ENCODE data around the gene PTPRN2. TPM values are rescaled to one million over a fixed set of nuclear protein-coding genes. Genes with fewer than 3 reads are reported as not detected.

PTPRN2 gene
- total RNA-seq, 5 donors from 2014 or later (not counting 1 experiment from before 2014, with no cell fraction given): 0.60 to 1.7 (median 0.82) TPM

DNA sequence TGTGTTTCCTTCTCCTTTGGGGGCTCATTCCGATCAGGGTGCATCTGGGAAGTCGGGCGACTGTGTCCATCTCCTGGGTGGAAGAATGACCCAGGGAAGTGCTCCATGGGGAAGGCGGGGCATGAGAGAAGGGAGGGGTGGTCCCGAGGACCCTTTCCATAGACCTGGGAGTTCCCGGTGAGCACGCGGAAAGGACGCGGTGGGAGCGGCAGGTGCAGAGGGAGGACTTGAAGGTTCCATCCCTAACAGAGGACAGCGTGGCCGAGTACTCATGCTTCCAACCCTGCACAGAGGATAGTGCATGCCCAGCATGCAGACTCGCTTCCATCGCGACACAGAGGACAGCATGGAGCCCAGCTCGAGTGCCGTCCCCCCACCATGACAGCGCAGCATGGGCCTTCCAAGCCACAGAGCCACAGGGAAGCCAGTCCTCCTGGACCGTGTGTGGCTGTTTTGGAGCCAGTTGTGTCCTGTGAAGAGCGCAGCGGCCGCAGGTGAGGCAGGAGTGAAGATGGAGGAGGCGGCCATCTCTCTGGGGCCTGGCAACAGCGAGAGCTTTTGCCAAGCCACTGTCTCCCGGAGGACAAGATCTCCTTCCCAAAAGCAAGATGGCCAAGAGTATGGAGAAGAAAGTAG is 969.4 kb downstream of the PTPRN2 start:
- Mint-ChIP-seq H3K4me1 (peaks cover 29 to 37% (median 30%) of the 10 kb centered on the region in 3 donors), H3K27me3 (no peaks in the 10 kb centered on the region), H3K36me3 (no peaks in the 10 kb centered on the region), H3K27ac (no peak overlapping the region), H3K9me3 (no peaks in the 10 kb centered on the region), H3K4me3 (no peak overlapping the region)
- peaks cover 15 to 36% of the 10 kb centered on the region in 2 experiments for H3K4me1 ChIP-seq (ENCODE audit: control insufficient read depth in 1 of 2, extremely low read depth in 1 of 2, insufficient read depth in 2 of 2, low read length in 2 of 2)
- H3K9me3 ChIP-seq: no peaks in the 10 kb centered on the region
- DNase-seq (no peak), ATAC-seq (replicated peaks in 1 of 4) (no peak)
- H3K27me3 ChIP-seq (replicated peaks in 1 of 2; ENCODE audit: control insufficient read depth in 2 of 2, extremely low read depth in 1 of 2, insufficient read depth in 2 of 2, low read length in 1 of 2): peaks cover 0 to 15% of the 10 kb centered on the region in 2 experiments
- 95% methylated on average over 21 of the region's 26 CpGs for WGBS (ENCODE audit: insufficient coverage)
- H3K4me3 ChIP-seq (ENCODE audit: control insufficient read depth in 1 of 2, extremely low read depth in 1 of 2, low read length in 1 of 2): no peak overlapping the region
- ChIA-PET CTCF (no interaction called here), POLR2A (no interaction called here)
- H3K27ac ChIP-seq (ENCODE audit: low read length): no peak overlapping the region
- H3K36me3 ChIP-seq (ENCODE audit: control insufficient read depth in 2 of 2, extremely low read depth in 1 of 2, insufficient read depth in 1 of 2, low read length in 1 of 2): no peaks in the 10 kb centered on the region

DNA sequence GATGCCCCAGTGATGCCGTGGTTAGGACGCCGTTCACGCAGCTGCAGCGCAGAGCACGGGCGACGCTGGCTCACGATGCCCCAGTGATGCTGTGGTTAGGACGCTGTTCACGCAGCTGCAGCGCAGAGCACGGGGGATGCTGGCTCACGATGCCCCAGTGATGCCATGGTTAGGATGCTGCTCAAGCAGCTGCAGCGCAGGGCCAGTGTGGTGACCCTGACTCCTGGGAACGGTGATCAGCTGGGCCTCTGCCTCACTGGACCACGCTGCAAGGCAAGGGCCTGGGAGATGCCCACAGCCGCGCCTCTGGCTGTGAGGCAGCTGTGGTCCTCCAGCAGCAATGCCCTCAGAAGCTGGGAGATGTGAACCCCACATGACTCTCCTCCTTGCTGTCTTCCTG is 970.2 kb downstream of the PTPRN2 start:
- Mint-ChIP-seq H3K4me3 (no peak overlapping the region), H3K9me3 (no peaks in the 10 kb centered on the region), H3K27ac (peak overlapping the region in 1 of 2 donors; percentile 0), H3K4me1 (peaks cover 23 to 31% (median 24%) of the 10 kb centered on the region in 3 donors), H3K27me3 (no peaks in the 10 kb centered on the region), H3K36me3 (no peaks in the 10 kb centered on the region)
- ATAC-seq (replicated peaks in 1 of 4) (no peak), DNase-seq (no peak)
- WGBS (ENCODE audit: insufficient coverage): 85% methylated on average over 19 of the region's 19 CpGs
- Histone ChIP-seq H3K36me3 (ENCODE audit: control insufficient read depth in 2 of 2, extremely low read depth in 1 of 2, insufficient read depth in 1 of 2, low read length in 1 of 2) (no peaks in the 10 kb centered on the region), H3K4me3 (ENCODE audit: control insufficient read depth in 1 of 2, extremely low read depth in 1 of 2, low read length in 1 of 2) (no peak overlapping the region), H3K9me3 (no peaks in the 10 kb centered on the region), H3K4me1 (ENCODE audit: control insufficient read depth in 1 of 2, extremely low read depth in 1 of 2, insufficient read depth in 2 of 2, low read length in 2 of 2) (peaks cover 8 to 37% of the 10 kb centered on the region in 2 experiments), H3K27me3 (replicated peaks in 1 of 2; ENCODE audit: control insufficient read depth in 2 of 2, extremely low read depth in 1 of 2, insufficient read depth in 2 of 2, low read length in 1 of 2) (peaks cover 0 to 13% of the 10 kb centered on the region in 2 experiments), H3K27ac (ENCODE audit: low read length) (no peak overlapping the region)
- POLR2A ChIA-PET: no interaction called here
- CTCF ChIA-PET: no interaction called here

DNA sequence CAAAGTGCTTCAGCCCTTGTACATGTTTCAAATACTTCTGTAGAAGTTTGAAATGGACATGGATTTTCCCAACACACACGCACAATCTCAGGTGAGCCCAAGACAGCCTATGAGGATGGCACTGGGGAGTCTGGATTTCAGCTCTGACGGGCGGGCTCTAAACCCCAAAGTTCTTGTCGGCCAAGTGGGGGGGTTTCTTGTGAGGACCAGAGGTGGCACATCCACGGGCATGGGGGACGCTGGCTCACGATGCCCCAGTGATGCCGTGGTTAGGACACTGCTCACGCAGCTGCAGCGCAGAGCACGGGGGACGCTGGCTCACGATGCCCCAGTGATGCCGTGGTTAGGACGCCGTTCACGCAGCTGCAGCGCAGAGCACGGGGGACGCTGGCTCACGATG is 970.7 kb downstream of the PTPRN2 start:
- 86% methylated on average over 17 of the region's 21 CpGs for WGBS (ENCODE audit: insufficient coverage)
- Histone ChIP-seq H3K4me3 (ENCODE audit: control insufficient read depth in 1 of 2, extremely low read depth in 1 of 2, low read length in 1 of 2) (no peak overlapping the region), H3K36me3 (ENCODE audit: control insufficient read depth in 2 of 2, extremely low read depth in 1 of 2, insufficient read depth in 1 of 2, low read length in 1 of 2) (no peaks in the 10 kb centered on the region), H3K27ac (ENCODE audit: low read length) (no peak overlapping the region), H3K9me3 (no peaks in the 10 kb centered on the region), H3K27me3 (replicated peaks in 1 of 2; ENCODE audit: control insufficient read depth in 2 of 2, extremely low read depth in 1 of 2, insufficient read depth in 2 of 2, low read length in 1 of 2) (peaks cover 0 to 10% of the 10 kb centered on the region in 2 experiments), H3K4me1 (ENCODE audit: control insufficient read depth in 1 of 2, extremely low read depth in 1 of 2, insufficient read depth in 2 of 2, low read length in 2 of 2) (peaks cover 5 to 37% of the 10 kb centered on the region in 2 experiments)
- H3K4me1 Mint-ChIP-seq: peaks cover 23 to 31% (median 23%) of the 10 kb centered on the region in 3 donors
- DNase-seq (no peak), ATAC-seq (replicated peaks in 1 of 4) (no peak)
- no peaks in the 10 kb centered on the region for H3K27me3 Mint-ChIP-seq
- H3K36me3 Mint-ChIP-seq: no peaks in the 10 kb centered on the region
- H3K27ac Mint-ChIP-seq: no peak overlapping the region
- ChIA-PET POLR2A (no interaction called here), CTCF (interaction anchor here in 1 of 2 donors (0.7 kb wide), 1 partner anchor 40 kb away, joined by 3 read pairs; no protein-coding TSS in a partner anchor)
- H3K9me3 Mint-ChIP-seq: no peaks in the 10 kb centered on the region
- H3K4me3 Mint-ChIP-seq: no peak overlapping the region

DNA sequence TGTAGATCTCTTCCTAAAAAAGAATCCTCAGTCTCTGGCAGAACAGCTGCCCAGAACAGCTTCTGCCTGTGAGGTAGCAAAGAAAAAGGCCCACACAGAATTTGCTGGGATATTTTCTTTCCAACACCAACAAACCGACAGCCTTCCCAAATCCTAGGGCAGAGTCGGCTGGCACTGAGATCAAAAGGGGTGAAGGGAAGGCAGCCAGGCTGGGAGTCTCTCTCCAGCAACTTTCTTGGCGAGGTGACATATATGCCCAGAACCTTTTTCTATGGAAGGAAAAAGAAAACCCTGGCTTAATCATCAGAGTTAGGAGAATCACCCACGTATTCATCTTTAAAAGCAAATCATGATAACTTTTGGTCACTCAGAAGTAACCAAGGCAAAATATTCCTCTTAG is 971.2 kb downstream of the PTPRN2 start:
- POLR2A ChIA-PET: no interaction called here
- Mint-ChIP-seq H3K27ac (peak overlapping the region in 1 of 2 donors; percentile 55), H3K4me1 (peaks cover 20 to 28% (median 21%) of the 10 kb centered on the region in 3 donors), H3K36me3 (no peaks in the 10 kb centered on the region), H3K9me3 (no peaks in the 10 kb centered on the region), H3K4me3 (no peak overlapping the region), H3K27me3 (no peaks in the 10 kb centered on the region)
- DNase-seq: no peak
- Histone ChIP-seq H3K4me1 (ENCODE audit: control insufficient read depth in 1 of 2, extremely low read depth in 1 of 2, insufficient read depth in 2 of 2, low read length in 2 of 2) (peaks cover 4 to 35% of the 10 kb centered on the region in 2 experiments), H3K36me3 (ENCODE audit: control insufficient read depth in 2 of 2, extremely low read depth in 1 of 2, insufficient read depth in 1 of 2, low read length in 1 of 2) (no peaks in the 10 kb centered on the region), H3K27ac (ENCODE audit: low read length) (no peak overlapping the region), H3K4me3 (ENCODE audit: control insufficient read depth in 1 of 2, extremely low read depth in 1 of 2, low read length in 1 of 2) (no peak overlapping the region), H3K27me3 (replicated peaks in 1 of 2; ENCODE audit: control insufficient read depth in 2 of 2, extremely low read depth in 1 of 2, insufficient read depth in 2 of 2, low read length in 1 of 2) (peaks cover 0 to 10% of the 10 kb centered on the region in 2 experiments), H3K9me3 (no peaks in the 10 kb centered on the region)
- 100% methylated on average over 1 of the region's 4 CpGs for whole genome bisulfite sequencing (ENCODE audit: insufficient coverage)
- CTCF ChIA-PET: interaction anchor here in 1 of 2 donors (0.7 kb wide), 1 partner anchor 39 kb away, joined by 3 read pairs; no protein-coding TSS in a partner anchor
- no peak for ATAC-seq (replicated peaks in 1 of 4)

DNA sequence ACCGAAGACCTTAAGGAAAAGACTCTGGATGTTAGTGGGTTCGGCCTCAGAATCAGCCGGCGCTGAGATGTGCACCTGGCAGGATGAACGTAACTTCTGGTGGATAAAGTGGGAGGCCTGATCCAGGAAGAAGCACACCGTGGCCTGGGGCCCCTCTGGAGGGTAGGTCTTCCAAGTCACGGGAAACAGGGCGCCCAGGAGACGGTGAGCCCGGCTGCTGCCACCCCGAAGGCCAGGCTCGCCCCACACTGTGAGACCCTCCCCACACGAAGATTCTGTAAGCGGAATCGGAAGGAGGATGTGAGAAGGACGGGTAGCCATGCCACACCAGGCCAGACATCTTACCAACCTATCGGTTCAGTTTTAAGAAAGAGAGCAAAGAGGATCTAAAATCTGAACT is 971.8 kb downstream of the PTPRN2 start:
- H3K9me3 ChIP-seq: no peaks in the 10 kb centered on the region
- ATAC-seq (replicated peaks in 1 of 4) (no peak), DNase-seq (no peak)
- no peak overlapping the region for H3K4me3 ChIP-seq (ENCODE audit: control insufficient read depth in 1 of 2, extremely low read depth in 1 of 2, low read length in 1 of 2)
- Mint-ChIP-seq H3K4me3 (no peak overlapping the region), H3K36me3 (no peaks in the 10 kb centered on the region), H3K9me3 (no peaks in the 10 kb centered on the region), H3K27ac (peak overlapping the region in 1 of 2 donors; percentile 55), H3K27me3 (no peaks in the 10 kb centered on the region), H3K4me1 (peaks cover 22 to 31% (median 23%) of the 10 kb centered on the region in 3 donors)
- peaks cover 0 to 7% of the 10 kb centered on the region in 2 experiments for H3K27me3 ChIP-seq (replicated peaks in 1 of 2; ENCODE audit: control insufficient read depth in 2 of 2, extremely low read depth in 1 of 2, insufficient read depth in 2 of 2, low read length in 1 of 2)
- no peaks in the 10 kb centered on the region for H3K36me3 ChIP-seq (ENCODE audit: control insufficient read depth in 2 of 2, extremely low read depth in 1 of 2, insufficient read depth in 1 of 2, low read length in 1 of 2)
- H3K4me1 ChIP-seq (ENCODE audit: control insufficient read depth in 1 of 2, extremely low read depth in 1 of 2, insufficient read depth in 2 of 2, low read length in 2 of 2): peaks cover 2 to 35% of the 10 kb centered on the region in 2 experiments
- H3K27ac ChIP-seq (ENCODE audit: low read length): no peak overlapping the region
- POLR2A ChIA-PET: no interaction called here
- WGBS (ENCODE audit: insufficient coverage): 86% methylated on average over 13 of the region's 17 CpGs
- CTCF ChIA-PET: no interaction called here

DNA sequence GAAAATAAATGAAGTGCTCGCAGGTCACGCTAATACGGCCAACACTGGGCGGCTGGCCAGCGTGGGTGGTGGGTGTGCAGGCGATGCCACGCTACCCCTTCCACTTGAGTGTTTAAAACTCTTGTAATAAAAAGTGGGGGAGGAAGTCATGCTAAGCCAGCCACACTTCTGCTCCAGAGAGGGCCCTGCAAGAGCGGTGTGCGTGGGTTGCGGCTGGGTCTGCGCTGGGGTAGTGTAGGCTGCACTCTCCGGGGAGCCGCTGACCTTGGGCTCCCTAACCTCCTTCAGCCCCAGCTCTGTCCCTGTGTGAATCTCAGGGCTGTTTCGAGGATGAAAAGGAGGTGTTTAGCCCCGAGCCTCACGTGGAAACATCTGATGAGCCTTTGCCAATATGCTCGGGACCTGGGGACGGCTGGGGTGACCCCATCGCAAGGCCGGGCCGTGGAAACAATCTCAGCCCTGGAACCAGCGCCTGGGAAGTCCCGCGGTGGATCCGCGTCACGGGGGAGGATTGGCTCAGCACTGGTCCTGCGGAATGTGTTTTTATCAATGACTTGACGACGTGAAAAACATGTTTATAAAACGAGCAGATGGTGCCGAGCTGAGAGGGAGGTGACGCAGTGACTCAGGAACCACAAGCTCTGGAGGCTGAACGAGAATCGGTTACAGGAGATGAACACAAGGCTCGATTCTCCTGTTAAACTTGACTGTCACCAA is 972.4 kb downstream of the PTPRN2 start:
- Histone ChIP-seq H3K27ac (ENCODE audit: low read length) (no peak overlapping the region), H3K36me3 (ENCODE audit: control insufficient read depth in 2 of 2, extremely low read depth in 1 of 2, insufficient read depth in 1 of 2, low read length in 1 of 2) (no peaks in the 10 kb centered on the region), H3K4me1 (ENCODE audit: control insufficient read depth in 1 of 2, extremely low read depth in 1 of 2, insufficient read depth in 2 of 2, low read length in 2 of 2) (peaks cover 2 to 35% of the 10 kb centered on the region in 2 experiments), H3K9me3 (no peaks in the 10 kb centered on the region), H3K4me3 (ENCODE audit: control insufficient read depth in 1 of 2, extremely low read depth in 1 of 2, low read length in 1 of 2) (no peak overlapping the region), H3K27me3 (replicated peaks in 1 of 2; ENCODE audit: control insufficient read depth in 2 of 2, extremely low read depth in 1 of 2, insufficient read depth in 2 of 2, low read length in 1 of 2) (peaks cover 0 to 3% of the 10 kb centered on the region in 2 experiments)
- 86% methylated on average over 32 of the region's 36 CpGs for WGBS (ENCODE audit: insufficient coverage)
- peak in 4 of 35 experiments; percentile 18 to 46 (median 36) for DNase-seq
- POLR2A ChIA-PET: no interaction called here
- Mint-ChIP-seq H3K4me3 (no peak overlapping the region), H3K27me3 (no peaks in the 10 kb centered on the region), H3K4me1 (peaks cover 20 to 31% (median 22%) of the 10 kb centered on the region in 3 donors), H3K36me3 (no peaks in the 10 kb centered on the region), H3K9me3 (no peaks in the 10 kb centered on the region), H3K27ac (peak overlapping the region; percentile 19 to 55)
- CTCF ChIA-PET: no interaction called here
- peak in 1 of 4 experiments; percentile 21 for ATAC-seq (replicated peaks in 1 of 4)
